ENCODE results near the gene NOA1.
"Not testable (repeated sequence)": the region's sequence is repeated elsewhere in the genome, so short reads cannot be mapped to it uniquely, and the experiment has no call there.

The NOA1 gene

DNA sequence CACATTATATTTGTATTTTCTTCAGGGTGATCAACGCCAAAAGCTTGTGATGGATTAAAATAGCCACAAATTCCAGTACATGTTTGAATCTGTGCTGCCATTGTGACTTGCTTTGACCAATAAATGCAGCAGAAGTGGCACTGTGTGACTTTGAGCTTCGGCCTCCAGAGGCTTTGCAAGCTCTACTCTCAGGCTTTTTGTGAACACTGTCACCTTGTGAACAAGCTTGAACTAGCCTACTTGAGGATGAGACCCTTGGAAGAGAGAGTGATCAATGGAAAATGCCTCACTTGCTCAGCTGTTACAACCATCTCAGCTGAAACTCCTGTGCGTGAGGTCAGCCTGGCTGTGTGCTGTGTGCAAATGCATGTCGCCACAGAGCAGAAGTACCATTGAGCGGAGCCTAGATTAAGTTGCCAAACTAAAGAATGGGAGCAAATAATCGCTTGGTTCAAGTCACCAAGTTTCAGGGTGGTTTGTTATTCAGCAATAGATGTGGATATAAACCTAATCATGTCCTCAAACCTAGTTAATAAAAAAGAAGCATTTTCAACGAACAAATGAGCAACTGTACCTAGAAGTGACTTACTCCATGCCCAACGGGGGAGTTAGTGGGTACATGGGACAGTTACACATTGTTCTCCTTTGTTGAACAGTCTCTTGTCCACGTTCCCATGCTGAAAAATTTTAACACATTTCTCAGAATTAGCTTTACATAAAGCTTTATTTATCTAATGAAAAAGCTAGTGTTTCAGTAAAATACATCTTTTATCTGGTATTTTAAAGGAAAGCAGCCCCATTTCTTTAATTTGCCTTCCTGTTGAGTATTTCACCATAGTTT is 23.5 kb downstream of the NOA1 start:
- no peak for DNase-seq

DNA sequence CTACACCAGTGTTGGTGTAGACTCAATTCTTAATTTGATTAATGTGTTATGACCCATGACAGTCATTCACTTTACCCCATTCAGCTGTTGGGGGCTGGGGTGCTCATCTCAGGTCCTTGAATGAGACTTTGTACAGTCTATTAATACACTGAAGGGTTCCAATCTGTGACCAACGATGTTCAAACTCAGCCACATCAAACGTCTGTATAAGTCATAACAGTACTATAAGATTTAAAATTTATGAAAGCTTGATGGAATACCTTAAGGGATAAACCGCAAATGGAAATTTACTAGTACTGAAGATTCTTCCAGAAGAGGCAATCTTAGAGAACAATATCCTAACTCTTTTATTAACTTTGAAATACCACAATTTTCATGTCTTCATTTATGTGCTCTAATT is 36.0 kb downstream of the NOA1 start:
- DNase-seq: no peak

DNA sequence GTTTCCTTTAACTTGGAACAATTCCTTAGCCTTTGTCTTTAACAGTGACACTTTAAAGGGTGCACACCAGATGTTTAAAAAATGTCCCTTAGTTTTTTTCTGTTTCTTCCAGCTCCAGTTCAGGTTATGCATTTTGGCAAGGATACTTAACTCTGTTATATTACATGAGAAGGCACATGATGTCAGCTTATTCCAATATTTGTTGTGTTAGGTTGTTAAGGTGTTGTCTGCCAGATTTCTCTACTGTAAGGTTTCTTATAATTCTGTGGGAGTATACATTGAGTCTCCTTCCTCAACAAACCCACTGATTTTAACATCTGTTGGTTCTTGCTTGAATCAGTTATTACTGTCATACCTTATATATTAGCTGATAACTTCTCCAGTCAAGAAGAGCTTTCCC is 36.4 kb downstream of the NOA1 start:
- no peak for DNase-seq

DNA sequence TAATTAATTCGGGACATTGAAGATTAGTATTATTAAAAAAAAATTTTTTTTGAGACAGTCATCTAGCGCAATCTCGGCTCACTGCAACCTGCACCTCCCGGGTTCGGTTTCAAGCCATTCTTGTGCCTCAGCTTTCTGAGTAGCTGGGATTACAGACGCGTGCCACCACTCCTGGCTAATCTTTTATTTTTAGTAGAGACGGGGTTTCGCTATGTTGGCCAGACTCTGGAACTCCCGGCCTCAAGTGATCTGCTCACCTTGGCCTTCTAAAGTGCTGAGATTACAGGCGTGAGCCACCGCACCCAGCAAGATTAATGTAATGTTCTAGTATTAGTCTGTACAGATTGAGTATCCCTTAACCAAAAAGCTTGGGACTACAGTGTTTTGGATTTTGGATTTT is 37.0 kb downstream of the NOA1 start:
- DNase-seq: no peak

DNA sequence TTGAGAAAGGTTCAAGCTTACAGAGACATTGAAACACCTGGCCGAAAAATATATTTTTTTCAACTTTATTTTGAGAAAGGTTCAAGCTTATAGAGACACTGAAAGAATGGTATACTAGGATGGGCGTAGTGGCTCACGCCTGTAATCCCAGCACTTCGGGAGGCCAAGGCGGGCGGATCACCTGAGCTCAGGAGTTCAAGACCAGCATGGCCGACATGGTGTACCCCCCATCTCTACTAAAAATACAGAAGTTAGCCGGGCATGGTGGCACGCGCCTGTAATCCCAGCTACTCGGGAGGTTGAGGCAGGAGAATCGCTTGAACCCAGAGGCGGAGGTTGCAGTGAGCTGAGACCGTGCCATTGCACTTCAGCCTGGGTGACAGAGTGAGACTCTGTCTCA is 37.6 kb downstream of the NOA1 start:
- not testable (repeated sequence) for DNase-seq

DNA sequence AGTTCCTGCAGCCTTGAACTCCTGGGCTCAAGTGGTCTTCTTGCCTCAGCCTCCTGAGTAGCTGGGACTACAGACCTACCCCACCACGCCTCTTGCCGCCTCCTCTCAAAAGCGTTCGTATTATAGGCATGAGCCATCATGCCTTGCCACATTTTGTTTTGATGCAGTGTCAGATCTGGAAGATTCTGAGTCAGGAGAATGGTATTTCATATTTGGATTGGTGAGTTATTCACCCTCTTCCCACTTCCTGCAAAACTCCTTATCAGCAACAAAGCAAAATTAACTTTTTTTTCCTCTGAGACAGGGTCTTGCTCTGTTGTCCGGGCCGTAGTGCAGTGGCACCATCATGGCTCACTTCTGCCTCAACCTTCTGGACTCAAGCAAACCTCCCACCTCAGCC is 40.1 kb downstream of the NOA1 start:
- no peak for DNase-seq

DNA sequence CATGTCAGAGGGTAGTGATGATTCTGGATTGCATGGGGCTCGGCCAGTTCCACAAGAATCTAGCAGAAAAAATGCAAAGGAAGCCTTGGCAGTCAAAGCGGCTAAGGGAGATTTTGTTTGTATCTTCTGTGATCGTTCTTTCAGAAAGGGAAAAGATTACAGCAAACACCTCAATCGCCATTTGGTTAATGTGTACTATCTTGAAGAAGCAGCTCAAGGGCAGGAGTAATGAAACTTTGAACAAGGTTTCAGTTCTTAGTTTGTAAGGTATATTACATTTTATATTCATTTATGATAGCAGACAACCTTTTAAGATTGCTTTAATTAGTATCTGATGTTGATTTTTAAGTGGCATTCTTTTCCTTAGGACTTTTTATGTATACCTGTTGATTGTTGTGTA is 45.5 kb downstream of the NOA1 start:
- DNase-seq: no peak

DNA sequence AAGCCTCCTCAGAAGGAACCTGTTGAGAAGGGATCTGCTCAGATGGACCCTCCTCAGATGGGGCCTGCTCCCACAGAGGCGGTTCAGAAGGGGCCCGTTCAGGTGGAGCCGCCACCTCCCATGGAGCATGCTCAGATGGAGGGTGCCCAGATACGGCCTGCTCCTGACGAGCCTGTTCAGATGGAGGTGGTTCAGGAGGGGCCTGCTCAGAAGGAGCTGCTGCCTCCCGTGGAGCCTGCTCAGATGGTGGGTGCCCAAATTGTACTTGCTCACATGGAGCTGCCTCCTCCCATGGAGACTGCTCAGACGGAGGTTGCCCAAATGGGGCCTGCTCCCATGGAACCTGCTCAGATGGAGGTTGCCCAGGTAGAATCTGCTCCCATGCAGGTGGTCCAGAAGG is 46.8 kb downstream of the NOA1 start:
- no peak for DNase-seq

DNA sequence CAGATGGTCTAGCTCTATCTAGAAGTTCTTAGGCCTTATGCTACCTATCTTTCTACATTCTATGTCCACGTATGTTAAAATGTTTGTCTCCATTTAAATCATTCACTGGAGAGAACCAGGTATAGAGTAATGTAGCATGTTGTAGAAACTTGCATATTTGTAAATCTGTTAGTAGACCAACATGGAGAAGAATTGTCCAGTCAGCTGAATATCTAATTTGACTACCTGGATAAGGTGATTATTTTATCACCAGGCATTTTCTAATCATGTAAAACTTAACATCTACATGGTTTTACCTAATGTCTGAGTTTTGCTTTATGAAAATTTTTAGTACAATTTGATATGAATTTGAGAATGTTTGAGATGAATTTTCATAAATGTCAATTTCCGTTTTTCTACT is 50.2 kb downstream of the NOA1 start:
- DNase-seq: no peak

DNA sequence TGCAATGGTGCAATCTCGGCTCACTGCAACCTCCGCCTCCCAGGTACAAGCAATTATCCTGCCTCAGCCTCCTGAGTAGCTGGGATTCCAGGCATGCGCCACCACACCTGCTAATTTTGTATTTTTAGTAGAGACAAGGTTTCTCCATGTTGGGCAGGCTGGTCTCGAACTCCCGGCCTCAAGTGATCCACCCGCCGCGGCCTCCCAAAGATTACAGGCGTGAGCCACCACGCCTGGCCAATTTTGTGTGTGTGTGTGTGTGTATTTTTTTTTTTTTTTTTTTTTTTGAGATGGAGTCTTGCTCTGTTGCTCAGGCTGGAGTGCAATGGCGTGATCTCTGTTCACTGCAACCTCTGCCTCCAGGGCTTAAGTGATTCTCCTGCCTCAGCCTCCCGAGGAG is 62.4 kb downstream of the NOA1 start:
- not testable (repeated sequence) for DNase-seq

DNA sequence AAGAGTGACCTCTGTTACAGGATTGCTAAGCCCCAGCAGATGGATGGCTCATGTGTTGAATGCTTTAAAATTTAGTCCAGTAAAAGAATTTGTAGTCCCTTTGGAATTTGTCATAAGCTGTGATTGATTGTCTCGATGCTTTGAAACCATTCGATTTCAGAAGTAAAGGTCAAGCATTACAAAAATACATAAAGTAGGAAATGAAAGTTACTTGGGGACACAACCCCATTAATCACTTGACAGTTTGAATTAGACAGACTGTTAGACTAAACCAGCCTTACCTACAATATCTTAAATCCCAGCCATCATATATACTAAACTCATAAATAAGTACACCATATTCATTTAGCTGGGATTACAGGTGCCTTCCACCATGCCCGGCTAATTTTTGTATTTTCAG is 63.1 kb downstream of the NOA1 start:
- no peak for DNase-seq

Data from CD4-positive, alpha-beta T cell treated with Interferon gamma for 1 hour (primary cell).